B cell (primary cell): ENCODE measurements around the gene TJAP1. TPM values are rescaled to one million over a fixed set of nuclear protein-coding genes. Genes with fewer than 3 reads are reported as not detected.

Source experiments
- ATAC-seq: fragments of 200-7000 bp; cut with Tn5 transposase; one replicate; pipeline ENCODE4 v1.10.0; 2021; ENCODE audit warnings: low read depth, mild to moderate bottlenecking, moderate number of reproducible peaks, moderate library complexity
- CTCF ChIA-PET: fragments of 350-600 bp; sonication (Branson Sonifier 250); formaldehyde crosslinking; loops from one replicate; lab custom pipeline; 2021; ENCODE audit warnings: antibody characterized with exemption, inconsistent platforms; lab: Charles Lee
- POLR2A ChIA-PET: fragments of 350-600 bp; sonication (Branson Sonifier 250); formaldehyde crosslinking; loops from one replicate; lab custom pipeline; 2021; ENCODE audit warnings: antibody characterized with exemption; lab: Charles Lee
- DNase-seq: peaks from one replicate; pipeline ENCODE4 v3.0.0; 2013
- H2AFZ ChIP-seq: 2 replicates; pipeline ENCODE4 v1.6.1; 2012; ENCODE audit warnings: mild to moderate bottlenecking, low read depth, low read length; ENCODE audit not compliant: insufficient read depth, poor library complexity, severe bottlenecking
- H3K27ac ChIP-seq, 2 donors: 1 replicate in 1 of 2; 2 replicates in 1 of 2; pipeline ENCODE4 v1.5.1; 2012 to 2013; ENCODE audit warnings: low read length in 2 of 2, mild to moderate bottlenecking in 2 of 2, moderate library complexity in 1 of 2
- H3K27me3 ChIP-seq, 4 experiments: fragments of 200-600 bp in 1 of 4; sonication (generic) in 1 of 4; replicated peaks in 1 of 4; 1 replicate in 2 of 4; 2 replicates in 2 of 4; pipeline versions ENCODE4 v1.6.1 to v1.7.0; 2013 to 2016; ENCODE audit warnings: low read length in 3 of 4, mild to moderate bottlenecking in 2 of 4, mixed read lengths in 1 of 4, moderate library complexity in 1 of 4; ENCODE audit not compliant: insufficient read depth in 4 of 4, control insufficient read depth in 3 of 4; ENCODE audit errors: control extremely low read depth in 1 of 4
- H3K36me3 ChIP-seq, 2 experiments: replicated peaks in 1 of 2; 1 replicate in 1 of 2; 2 replicates in 1 of 2; pipeline versions ENCODE4 v1.6.1 to v1.7.1; 2013; ENCODE audit warnings: low read length in 1 of 2; ENCODE audit not compliant: insufficient read depth in 2 of 2, control insufficient read depth in 1 of 2; ENCODE audit errors: control extremely low read depth in 1 of 2, extremely low read depth in 1 of 2
- H3K4me1 ChIP-seq, 2 donors: fragments of 200-600 bp in 1 of 2; sonication (generic) in 1 of 2; 1 replicate in 1 of 2; 2 replicates in 1 of 2; pipeline versions ENCODE4 v1.5.1 to v1.6.1; 2013 to 2017; ENCODE audit warnings: low read length in 2 of 2; ENCODE audit not compliant: control insufficient read depth in 2 of 2, insufficient read depth in 2 of 2
- H3K4me2 ChIP-seq: replicated peaks from 2 replicates; pipeline ENCODE3; 2012; ENCODE audit warnings: mild to moderate bottlenecking, low read depth, low read length; ENCODE audit not compliant: poor library complexity, severe bottlenecking
- H3K4me3 ChIP-seq, 5 experiments: fragments of 200-600 bp in 1 of 5; sonication (generic) in 1 of 5; 1 replicate in 3 of 5; 2 replicates in 2 of 5; pipeline versions ENCODE4 v1.5.1 to v1.7.0; 2011 to 2016; ENCODE audit warnings: low read length in 4 of 5, mild to moderate bottlenecking in 4 of 5, low read depth in 2 of 5, control low read depth in 1 of 5, moderate library complexity in 1 of 5; ENCODE audit not compliant: insufficient read depth in 1 of 5; ENCODE audit errors: control extremely low read depth in 1 of 5, extremely low read depth in 1 of 5
- H3K79me2 ChIP-seq: fragments of 200-600 bp; sonication (generic); one replicate; pipeline ENCODE4 v1.6.0; 2016; ENCODE audit warnings: low read length; ENCODE audit not compliant: control insufficient read depth, insufficient read depth
- H3K9ac ChIP-seq: fragments of 200-600 bp; sonication (generic); 2 replicates; pipeline ENCODE4 v1.6.1; 2017; ENCODE audit warnings: mild to moderate bottlenecking, low read length, moderate library complexity
- H3K9me3 ChIP-seq, 3 donors: one replicate each; pipeline versions ENCODE4 v1.6.1 to v1.7.1; 2013; ENCODE audit warnings: low read length in 2 of 3; ENCODE audit not compliant: control insufficient read depth in 2 of 3, insufficient read depth in 1 of 3; ENCODE audit errors: control extremely low read depth in 1 of 3
- H4K20me1 ChIP-seq: 2 replicates; pipeline ENCODE4 v1.6.0; 2012; ENCODE audit warnings: mild to moderate bottlenecking, low read length; ENCODE audit not compliant: insufficient read depth, control insufficient read depth, poor library complexity, severe bottlenecking
- H3K27ac Mint-ChIP-seq: one replicate; pipeline ENCODE4 v1.8.0; 2021; ENCODE audit warnings: mixed read lengths
- H3K27me3 Mint-ChIP-seq: one replicate; pipeline ENCODE4 v1.8.0; 2021; ENCODE audit warnings: mixed read lengths
- H3K4me1 Mint-ChIP-seq: one replicate; pipeline ENCODE4 v1.8.0; 2021; ENCODE audit warnings: mixed read lengths
- H3K4me3 Mint-ChIP-seq: one replicate; pipeline ENCODE4 v1.8.0; 2021; ENCODE audit warnings: mixed read lengths
- H3K9me3 Mint-ChIP-seq: one replicate; pipeline ENCODE4 v1.8.0; 2022; ENCODE audit warnings: mixed read lengths; ENCODE audit not compliant: insufficient read depth
- EZH2 ChIP-seq: IDR thresholded peaks from 2 replicates; pipeline ENCODE4 v1.6.1; 2012; ENCODE audit warnings: borderline replicate concordance, low read depth, mild to moderate bottlenecking, moderate library complexity, low read length; ENCODE audit not compliant: insufficient read depth, poor library complexity, severe bottlenecking
- WGBS: methylation state at CpG from one replicate; pipeline ENCODE4 v1.1.5; 2013; ENCODE audit warnings: missing lambda C conversion rate; ENCODE audit not compliant: insufficient coverage; 5-methylcytosine and 5-hydroxymethylcytosine counted together
- intact Hi-C: fragments of 100-400 bp; cut with micrococcal nuclease; formaldehyde crosslinking; loops from one replicate; pipeline ENCODE4 v1.10.0; 2022
- polyA plus RNA-seq: library from polyadenylated mRNA; depleted of rRNA; stranded (reverse); fragments of >200 nt; gene quantifications from 2 replicates; pipeline ENCODE4 v1.2.3, GENCODE V29; 2012
- total RNA-seq, 2 donors: library from RNA; stranded (reverse); fragments of 120-200 nt in 1 of 2; gene quantifications; 1 replicate in 1 of 2; 2 replicates in 1 of 2; pipeline versions ENCODE4 v1.2.3 to v1.2.4, GENCODE V29; 2013 to 2022
- TF ChIP-seq, protein P1 (sequence below): fragments of 200-600 bp; IDR thresholded peaks from one replicate; pipeline ENCODE4 v1.8.0; 2022; ENCODE audit warnings: antibody characterized with exemption, mild to moderate bottlenecking

The TJAP1 gene
- total and polyA plus RNA-seq, 2 donors (not counting 1 experiment from before 2014, with no cell fraction given), result 59.1 to 70.7 TPM

DNA sequence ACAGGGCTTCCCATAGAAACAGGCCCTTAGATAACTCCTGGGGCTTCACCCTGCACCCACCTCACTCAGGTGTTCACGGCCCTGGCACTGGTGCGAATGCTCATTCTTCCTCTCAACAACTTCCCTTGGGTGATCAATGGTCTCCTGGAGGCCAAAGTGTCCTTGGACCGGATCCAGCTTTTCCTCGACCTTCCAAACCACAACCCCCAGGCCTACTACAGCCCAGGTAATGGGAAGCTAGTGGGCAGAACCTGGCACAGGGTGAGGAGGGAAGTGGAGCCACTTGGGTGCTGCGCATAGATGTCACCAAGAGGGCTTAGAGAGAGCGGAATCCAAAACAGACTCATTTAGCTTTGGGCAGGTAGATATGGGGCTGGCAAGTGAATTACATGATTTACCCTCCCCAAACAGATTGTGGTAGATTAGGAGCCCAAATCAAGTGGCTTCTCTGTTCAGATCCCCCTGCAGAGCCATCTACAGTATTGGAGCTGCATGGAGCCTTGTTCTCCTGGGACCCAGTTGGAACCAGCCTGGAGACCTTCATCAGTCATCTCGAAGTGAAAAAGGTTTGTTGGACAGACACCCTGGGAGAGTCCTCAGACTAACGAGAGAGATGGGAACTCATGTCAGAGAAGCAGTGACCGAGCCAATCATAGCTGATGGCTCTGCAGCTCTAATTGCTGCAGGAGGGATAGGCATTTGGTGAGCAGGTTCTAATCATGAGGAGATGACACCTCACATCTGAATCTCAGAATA, 41.5 kb upstream of the TJAP1 start:
- Histone ChIP-seq H3K36me3 (peaks cover 0 to 41% of the 10 kb centered on the region in 2 experiments), H3K79me2 (peaks cover 25% of the 10 kb centered on the region), H3K27ac (no peak overlapping the region), H3K4me2 (no peak overlapping the region), H3K4me1 (no peaks in the 10 kb centered on the region), H3K9me3 (no peaks in the 10 kb centered on the region), H3K4me3 (no peak overlapping the region), H2AFZ (no peak overlapping the region), H3K9ac (no peak overlapping the region), H4K20me1 (peaks cover 17% of the 10 kb centered on the region), H3K27me3 (no peaks in the 10 kb centered on the region)
- ATAC-seq, result no peak
- H3K9me3 Mint-ChIP-seq, result no peaks in the 10 kb centered on the region
- H3K27ac Mint-ChIP-seq, result no peak overlapping the region
- intact Hi-C loops, result no loop called here
- no peaks in the 10 kb centered on the region for H3K27me3 Mint-ChIP-seq
- DNase-seq, result no peak
- ChIA-PET CTCF (interaction anchor here (0.6 to 1.0 kb wide), 4 partner anchors 16 to 173 kb away, joined by 3 to 4 read pairs (median 4); no protein-coding TSS in a partner anchor), POLR2A (interaction anchor here (0.6 kb wide), 1 partner anchor 86 kb away, joined by 3 read pairs; no protein-coding TSS in a partner anchor)
- peaks cover 2% of the 10 kb centered on the region for H3K4me1 Mint-ChIP-seq
- WGBS, result 95% methylated on average over 5 of the region's 9 CpGs
- TF ChIP-seq, protein P1, sequence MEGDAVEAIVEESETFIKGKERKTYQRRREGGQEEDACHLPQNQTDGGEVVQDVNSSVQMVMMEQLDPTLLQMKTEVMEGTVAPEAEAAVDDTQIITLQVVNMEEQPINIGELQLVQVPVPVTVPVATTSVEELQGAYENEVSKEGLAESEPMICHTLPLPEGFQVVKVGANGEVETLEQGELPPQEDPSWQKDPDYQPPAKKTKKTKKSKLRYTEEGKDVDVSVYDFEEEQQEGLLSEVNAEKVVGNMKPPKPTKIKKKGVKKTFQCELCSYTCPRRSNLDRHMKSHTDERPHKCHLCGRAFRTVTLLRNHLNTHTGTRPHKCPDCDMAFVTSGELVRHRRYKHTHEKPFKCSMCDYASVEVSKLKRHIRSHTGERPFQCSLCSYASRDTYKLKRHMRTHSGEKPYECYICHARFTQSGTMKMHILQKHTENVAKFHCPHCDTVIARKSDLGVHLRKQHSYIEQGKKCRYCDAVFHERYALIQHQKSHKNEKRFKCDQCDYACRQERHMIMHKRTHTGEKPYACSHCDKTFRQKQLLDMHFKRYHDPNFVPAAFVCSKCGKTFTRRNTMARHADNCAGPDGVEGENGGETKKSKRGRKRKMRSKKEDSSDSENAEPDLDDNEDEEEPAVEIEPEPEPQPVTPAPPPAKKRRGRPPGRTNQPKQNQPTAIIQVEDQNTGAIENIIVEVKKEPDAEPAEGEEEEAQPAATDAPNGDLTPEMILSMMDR, result no peak
- TF ChIP-seq EZH2, result no peak
- H3K4me3 Mint-ChIP-seq, result no peak overlapping the region

DNA sequence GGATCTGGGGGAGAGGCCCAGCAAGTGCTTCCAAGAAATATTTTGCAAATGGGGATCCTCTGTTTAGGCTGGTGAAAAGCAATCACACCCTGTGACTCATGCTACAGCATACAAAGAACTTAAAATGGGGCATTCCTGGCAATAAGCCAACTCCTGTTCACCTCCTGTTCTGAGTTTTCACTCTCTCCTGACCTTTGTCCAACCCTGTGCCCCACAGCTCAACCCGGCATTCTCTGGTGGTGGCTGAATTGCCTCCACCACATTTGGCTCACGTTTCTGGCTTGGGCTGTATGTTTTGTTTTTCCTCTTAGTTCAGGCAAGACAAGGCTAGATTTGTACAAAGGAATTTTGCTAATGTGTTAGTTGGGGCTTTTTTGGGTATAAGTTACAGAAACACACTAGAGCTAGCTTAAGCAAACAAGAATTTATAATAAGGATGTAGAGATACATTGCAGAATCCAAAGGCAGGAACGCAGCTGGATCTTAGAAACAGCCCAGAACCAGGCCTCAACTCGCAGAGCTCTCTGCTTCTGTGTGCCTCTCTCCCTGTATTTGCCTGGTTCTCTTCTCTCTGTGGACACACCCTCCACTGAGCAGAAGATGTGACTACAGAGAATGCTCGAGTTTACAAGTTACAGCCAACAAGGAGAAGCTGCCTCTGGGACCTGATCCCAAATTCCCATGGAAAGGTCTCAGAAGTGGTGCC, 40.6 kb upstream of the TJAP1 start:
- peaks cover 17% of the 10 kb centered on the region for H4K20me1 ChIP-seq
- H3K4me1 ChIP-seq, result no peaks in the 10 kb centered on the region
- no peaks in the 10 kb centered on the region for H3K27me3 ChIP-seq
- POLR2A ChIA-PET, result no interaction called here
- 100% methylated on average over 2 of the region's 5 CpGs for WGBS
- no peaks in the 10 kb centered on the region for H3K9me3 ChIP-seq
- TF ChIP-seq, protein P1, result no peak
- TF ChIP-seq EZH2, result no peak
- H3K27ac ChIP-seq, result no peak overlapping the region
- no peak overlapping the region for H3K4me3 ChIP-seq
- Mint-ChIP-seq H3K27ac (no peak overlapping the region), H3K9me3 (no peaks in the 10 kb centered on the region), H3K27me3 (no peaks in the 10 kb centered on the region), H3K4me1 (peaks cover 1% of the 10 kb centered on the region), H3K4me3 (no peak overlapping the region)
- intact Hi-C loops, result no loop called here
- H3K79me2 ChIP-seq, result peaks cover 18% of the 10 kb centered on the region
- no peak overlapping the region for H3K9ac ChIP-seq
- peaks cover 0 to 44% of the 10 kb centered on the region in 2 experiments for H3K36me3 ChIP-seq
- CTCF ChIA-PET, result interaction anchor here (0.6 to 1.0 kb wide), 3 partner anchors 18 to 70 kb away, joined by 3 to 4 read pairs (median 3); no protein-coding TSS in a partner anchor
- ATAC-seq, result no peak
- H3K4me2 ChIP-seq, result no peak overlapping the region
- H2AFZ ChIP-seq, result no peak overlapping the region
- DNase-seq, result no peak
